HCT116 (cell line): ENCODE data around the gene YIPF1. TPM values are rescaled to one million over a fixed set of nuclear protein-coding genes. Genes with fewer than 3 reads are reported as not detected.

Experiments used
- ATAC-seq: fragments of 200-7000 bp; cut with Tn5 transposase; 2 replicates; pipeline ENCODE4 v1.9.1; 2020; ENCODE audit warnings: mild to moderate bottlenecking, moderate library complexity
- BruUV-seq: library from RNA; stranded (reverse); fragments of 400-500 nt; replicated peaks from 2 replicates; lab custom pipeline; 2021; lab: Mats Ljungman, UMichigan
- CTCF ChIA-PET: fragments of 300-600 bp; sonication (Branson Sonifier 250); formaldehyde crosslinking; loops from one replicate; lab custom pipeline; 2021; ENCODE audit warnings: antibody characterized with exemption; lab: Charles Lee
- POLR2A ChIA-PET: fragments of 300-600, 350-600 bp; sonication (Branson Sonifier 250); formaldehyde crosslinking; loops from one replicate; lab custom pipeline; 2021; ENCODE audit warnings: antibody characterized with exemption; lab: Charles Lee
- RAD21 ChIA-PET, 2 experiments: fragments of 300-600 bp; sonication (Branson Sonifier 250); formaldehyde crosslinking; loops; one replicate each; lab custom pipeline; 2023; ENCODE audit warnings: low total read pairs in 2 of 2; ENCODE audit not compliant: uncharacterized antibody in 2 of 2, unreplicated experiment in 2 of 2, low non-redundant PET in 1 of 2; lab: Charles Lee
- DNase-seq: peaks from one replicate; pipeline ENCODE4 v3.0.0-alpha.2; 2010; ENCODE audit warnings: low read depth, low spot score
- H2AFZ ChIP-seq: fragments of 200-600 bp; shearing (Covaris generic), sonication (generic); 2 replicates; pipeline ENCODE4 v1.6.1; 2017; ENCODE audit warnings: low read depth, mixed run types, mixed read lengths, antibody characterized with exemption, low read length; ENCODE audit not compliant: poor library complexity, severe bottlenecking
- H3K27ac ChIP-seq: 2 replicates; pipeline ENCODE4 v1.5.1; 2012; ENCODE audit warnings: low read depth, low read length
- H3K27me3 ChIP-seq: fragments of 200-600 bp; sonication (generic); 2 replicates; pipeline ENCODE4 v1.6.1; 2016; ENCODE audit warnings: mixed run types, low read length, mixed read lengths; ENCODE audit not compliant: insufficient read depth
- H3K36me3 ChIP-seq, 2 experiments: fragments of 200-500 bp in 1 of 2; fragments of 200-600 bp in 1 of 2; sonication (Bioruptor generic) in 1 of 2; sonication (generic) in 1 of 2; 2 replicates each; pipeline versions ENCODE4 v1.5.1 to v1.6.1; 2014 to 2016; ENCODE audit warnings: low read length in 2 of 2, inconsistent platforms in 1 of 2, mixed read lengths in 1 of 2, mixed run types in 1 of 2; ENCODE audit not compliant: insufficient read depth in 2 of 2, control insufficient read depth in 1 of 2
- H3K4me1 ChIP-seq, 2 experiments: fragments of 200-600 bp in 1 of 2; sonication (generic) in 1 of 2; 2 replicates each; pipeline versions ENCODE4 v1.5.1 to v1.6.1; 2012 to 2017; ENCODE audit warnings: low read length in 2 of 2, inconsistent platforms in 1 of 2, mild to moderate bottlenecking in 1 of 2, mixed read lengths in 1 of 2, mixed run types in 1 of 2, moderate library complexity in 1 of 2; ENCODE audit not compliant: insufficient read depth in 2 of 2, control insufficient read depth in 1 of 2
- H3K4me2 ChIP-seq: fragments of 200-600 bp; sonication (generic); 2 replicates; pipeline ENCODE4 v1.6.1; 2017; ENCODE audit warnings: mixed run types, low read length, mixed read lengths
- H3K4me3 ChIP-seq, 2 experiments: fragments of 200-600 bp in 1 of 2; sonication (generic) in 1 of 2; replicated peaks in 1 of 2; 2 replicates each; pipeline ENCODE4 v1.5.1; 2011 to 2016; ENCODE audit warnings: low read length in 2 of 2, control low read depth in 1 of 2, low read depth in 1 of 2, mild to moderate bottlenecking in 1 of 2, mixed read lengths in 1 of 2, mixed run types in 1 of 2
- H3K79me2 ChIP-seq: fragments of 200-600 bp; sonication (generic); 2 replicates; pipeline ENCODE4 v1.6.1; 2017; ENCODE audit warnings: mild to moderate bottlenecking, mixed run types, low read length, moderate library complexity, mixed read lengths; ENCODE audit not compliant: insufficient read depth
- H3K9ac ChIP-seq: fragments of 200-600 bp; sonication (generic); 2 replicates; pipeline ENCODE4 v1.6.1; 2016; ENCODE audit warnings: low read length, mixed read lengths
- H3K9me2 ChIP-seq: fragments of 200-600 bp; sonication (generic), shearing (Covaris generic); 2 replicates; pipeline ENCODE4 v1.6.1; 2017; ENCODE audit warnings: mixed run types, mild to moderate bottlenecking, moderate library complexity; ENCODE audit not compliant: insufficient read depth
- H3K9me3 ChIP-seq, 2 experiments: fragments of 200-500 bp in 1 of 2; fragments of 200-600 bp in 1 of 2; sonication (Bioruptor generic) in 1 of 2; sonication (generic) in 1 of 2; 2 replicates each; pipeline ENCODE4 v1.6.1; 2014 to 2017; ENCODE audit warnings: low read length in 2 of 2, mixed read lengths in 2 of 2, inconsistent platforms in 1 of 2, low read depth in 1 of 2, mild to moderate bottlenecking in 1 of 2, mixed run types in 1 of 2, moderate library complexity in 1 of 2; ENCODE audit not compliant: control insufficient read depth in 1 of 2, insufficient read depth in 1 of 2
- H4K20me1 ChIP-seq: fragments of 200-600 bp; sonication (generic), shearing (Covaris generic); 2 replicates; pipeline ENCODE4 v1.6.1; 2017; ENCODE audit warnings: mixed run types, mild to moderate bottlenecking, moderate library complexity; ENCODE audit not compliant: insufficient read depth
- CBX3 ChIP-seq: IDR thresholded peaks from 2 replicates; pipeline ENCODE4 v1.6.1; 2012; ENCODE audit warnings: low read depth
- CEBPB ChIP-seq: IDR thresholded peaks from 2 replicates; pipeline ENCODE4 v1.6.1; 2012; ENCODE audit warnings: low read depth
- CTCF ChIP-seq, 3 experiments: fragments of 200-600 bp in 1 of 3; sonication (generic) in 1 of 3; IDR thresholded peaks in 2 of 3; conservative IDR thresholded peaks in 1 of 3; 2 replicates each; pipeline ENCODE4 v1.5.1; 2012 to 2017; ENCODE audit warnings: low read depth in 2 of 3, low read length in 2 of 3, antibody characterized with exemption in 1 of 3, borderline replicate concordance in 1 of 3, control low read depth in 1 of 3, mild to moderate bottlenecking in 1 of 3, mixed read lengths in 1 of 3, mixed run types in 1 of 3, moderate library complexity in 1 of 3; ENCODE audit not compliant: insufficient read depth in 1 of 3
- EGR1 ChIP-seq: IDR thresholded peaks from 2 replicates; pipeline ENCODE4 v1.6.1; 2012; ENCODE audit warnings: low read depth
- ELF1 ChIP-seq: IDR thresholded peaks from 2 replicates; pipeline ENCODE4 v1.6.1; 2012; ENCODE audit warnings: low read depth, borderline replicate concordance
- EZH2 ChIP-seq: fragments of 200-600 bp; sonication (generic); IDR thresholded peaks from 2 replicates; pipeline ENCODE4 v1.6.1; 2017; ENCODE audit warnings: antibody characterized with exemption, mixed run types
- EZH2phosphoT487 ChIP-seq: fragments of 200-600 bp; IDR thresholded peaks from 2 replicates; pipeline ENCODE4 v1.6.1; 2018; ENCODE audit warnings: antibody characterized with exemption, borderline replicate concordance
- JUND ChIP-seq: IDR thresholded peaks from 2 replicates; pipeline ENCODE4 v1.6.1; 2012
- POLR2A ChIP-seq: IDR thresholded peaks from 2 replicates; pipeline ENCODE4 v1.7.0; 2011; ENCODE audit warnings: borderline replicate concordance; ENCODE audit not compliant: insufficient read depth, insufficient read length; ENCODE audit errors: extremely low read depth
- POLR2AphosphoS5 ChIP-seq: IDR thresholded peaks from 2 replicates; pipeline ENCODE4 v1.6.1; 2011; ENCODE audit warnings: mild to moderate bottlenecking, low read depth, low read length, moderate library complexity
- RAD21 ChIP-seq: IDR thresholded peaks from 2 replicates; pipeline ENCODE4 v1.6.1; 2012; ENCODE audit warnings: low read depth, mild to moderate bottlenecking
- REST ChIP-seq: IDR thresholded peaks from 2 replicates; pipeline ENCODE4 v1.6.1; 2012; ENCODE audit warnings: low read depth
- SIN3A ChIP-seq: IDR thresholded peaks from 2 replicates; pipeline ENCODE4 v1.6.1; 2012; ENCODE audit warnings: low read depth
- SP1 ChIP-seq: IDR thresholded peaks from 2 replicates; pipeline ENCODE4 v1.6.1; 2012; ENCODE audit warnings: low read depth
- SRF ChIP-seq: IDR thresholded peaks from 2 replicates; pipeline ENCODE4 v1.6.1; 2012; ENCODE audit warnings: low read depth
- TCF7L2 ChIP-seq: IDR thresholded peaks from 2 replicates; pipeline ENCODE4 v1.7.0; 2011; ENCODE audit warnings: borderline replicate concordance, inconsistent platforms; ENCODE audit not compliant: insufficient read depth, insufficient read length; ENCODE audit errors: extremely low read depth
- YY1 ChIP-seq: IDR thresholded peaks from 2 replicates; pipeline ENCODE4 v1.6.1; 2011; ENCODE audit warnings: low read length, low read depth, moderate library complexity, mild to moderate bottlenecking; ENCODE audit not compliant: insufficient replicate concordance; ENCODE audit errors: extremely low read depth
- ZFX ChIP-seq: fragments of 450-650 bp; IDR thresholded peaks from 2 replicates; pipeline ENCODE4 v1.6.1; 2017
- intact Hi-C: fragments of 100-400 bp; cut with micrococcal nuclease; formaldehyde crosslinking; loops from 2 replicates; pipeline ENCODE4 v1.10.0; 2022
- total RNA-seq: library from RNA; stranded (reverse); gene quantifications from one replicate; pipeline ENCODE4 v1.2.1, GENCODE V29; 2021; ENCODE audit not compliant: unreplicated experiment

Gene YIPF1
- total RNA-seq, 1 experiment from 2014 or later = 16.4 TPM

GRCh38 chr1:53911442-53911841, 21.8 kb upstream of the YIPF1 start:
- no peak for DNase-seq
- Histone ChIP-seq H3K9ac (no peak overlapping the region), H3K27ac (no peak overlapping the region), H3K9me3 (no peaks in the 10 kb centered on the region), H3K4me1 (peaks cover 0 to 4% of the 10 kb centered on the region in 2 experiments; a peak in 1 of 4 replicates), H3K4me3 (no peak overlapping the region), H3K36me3 (no peaks in the 10 kb centered on the region), H2AFZ (no peak overlapping the region), H3K9me2 (no peaks in the 10 kb centered on the region), H3K79me2 (no peaks in the 10 kb centered on the region), H3K4me2 (no peak overlapping the region), H3K27me3 (no peaks in the 10 kb centered on the region), H4K20me1 (no peaks in the 10 kb centered on the region)
- BruUV-seq = no TSS peak
- no peak for ATAC-seq
- TF ChIP-seq EZH2 (no peak), ELF1 (no peak), POLR2AphosphoS5 (no peak), JUND (no peak), ZFX (no peak), TCF7L2 (no peak), YY1 (no peak), SIN3A (no peak)
- POLR2A ChIA-PET = no interaction called here
- intact Hi-C loops = no loop called here
- CTCF ChIA-PET = no interaction called here
- RAD21 ChIA-PET = no interaction called here

- TF ChIP-seq EZH2phosphoT487 (no peak), SRF (no peak), CTCF (IDR thresholded peaks at IDR 0.05 in 2 of 3, conservative IDR thresholded peaks at IDR 0.05 in 1 of 3; ENCODE audit: borderline replicate concordance in 1 of 3, insufficient read depth in 1 of 3, low read depth in 2 of 3, low read length in 2 of 3) (no peak), ZFX (no peak), REST (no peak), YY1 (no peak), CEBPB (no peak), CBX3 (no peak), POLR2A (no peak), JUND (no peak), SP1 (no peak), RAD21 (no peak), EGR1 (no peak), TCF7L2 (no peak)
- no peaks in the 10 kb centered on the region for H3K36me3 ChIP-seq
- H3K79me2 ChIP-seq = no peaks in the 10 kb centered on the region
- no peaks in the 10 kb centered on the region for H3K9me3 ChIP-seq
- H3K27ac ChIP-seq = no peak overlapping the region
- peaks cover 0 to 4% of the 10 kb centered on the region in 2 experiments; a peak in 1 of 4 replicates for H3K4me1 ChIP-seq
- no peaks in the 10 kb centered on the region for H4K20me1 ChIP-seq
- H3K9ac ChIP-seq = no peak overlapping the region
- DNase-seq = no peak
- H3K27me3 ChIP-seq = no peaks in the 10 kb centered on the region
- no peak overlapping the region for H2AFZ ChIP-seq
- POLR2A ChIA-PET = interaction anchor here (0.7 kb wide), 1 partner anchor 36 kb away, joined by 3 read pairs; the partner anchor contains the start of gene IFT25
- H3K4me3 ChIP-seq = no peak overlapping the region
- H3K4me2 ChIP-seq = no peak overlapping the region
- no TSS peak for BruUV-seq
- CTCF ChIA-PET = no interaction called here
- RAD21 ChIA-PET = no interaction called here
- H3K9me2 ChIP-seq = no peaks in the 10 kb centered on the region
- intact Hi-C loops = no loop called here
- no peak for ATAC-seq
Measured at GRCh38 chr1:53909946-53910345, 20.3 kb upstream of the YIPF1 start.
